Mammary epithelial cell (primary cell): ENCODE measurements around the gene C3orf18.

ENCODE experiments used
- EZH2 ChIP-seq: IDR thresholded peaks from 2 replicates; pipeline ENCODE4 v1.6.1; 2012; ENCODE audit warnings: low read length, inconsistent platforms, borderline replicate concordance
- TF ChIP-seq, protein P1 (sequence below), 2 donors: IDR thresholded peaks in 1 of 2; conservative IDR thresholded peaks in 1 of 2; 2 replicates each; pipeline ENCODE4 v1.5.1; 2011 to 2012; ENCODE audit warnings: inconsistent platforms in 2 of 2, low read length in 2 of 2, mild to moderate bottlenecking in 2 of 2, control low read depth in 1 of 2, low read depth in 1 of 2; ENCODE audit not compliant: insufficient read depth in 1 of 2; ENCODE audit errors: extremely low read depth in 1 of 2

DNA sequence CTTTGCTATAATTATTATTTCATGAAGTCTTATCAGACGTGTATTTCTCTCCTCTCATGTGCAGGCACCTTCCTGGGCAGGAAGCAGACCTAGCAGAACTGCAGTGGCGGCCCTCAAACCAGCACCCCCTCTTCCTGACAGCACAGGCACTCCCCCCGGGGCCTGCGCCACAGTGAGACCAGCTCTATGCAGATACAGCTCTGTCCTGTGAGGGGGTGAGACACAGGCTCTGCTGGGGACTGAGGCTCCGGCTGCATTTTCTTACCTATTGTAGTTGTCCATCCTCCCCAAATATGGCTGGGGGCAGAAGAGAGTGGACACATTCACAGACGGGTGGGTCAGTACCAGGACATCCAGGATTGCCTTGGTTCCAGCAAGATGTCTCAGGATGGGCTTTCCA is 39.0 kb upstream of the C3orf18 start:
- TF ChIP-seq, protein P1, sequence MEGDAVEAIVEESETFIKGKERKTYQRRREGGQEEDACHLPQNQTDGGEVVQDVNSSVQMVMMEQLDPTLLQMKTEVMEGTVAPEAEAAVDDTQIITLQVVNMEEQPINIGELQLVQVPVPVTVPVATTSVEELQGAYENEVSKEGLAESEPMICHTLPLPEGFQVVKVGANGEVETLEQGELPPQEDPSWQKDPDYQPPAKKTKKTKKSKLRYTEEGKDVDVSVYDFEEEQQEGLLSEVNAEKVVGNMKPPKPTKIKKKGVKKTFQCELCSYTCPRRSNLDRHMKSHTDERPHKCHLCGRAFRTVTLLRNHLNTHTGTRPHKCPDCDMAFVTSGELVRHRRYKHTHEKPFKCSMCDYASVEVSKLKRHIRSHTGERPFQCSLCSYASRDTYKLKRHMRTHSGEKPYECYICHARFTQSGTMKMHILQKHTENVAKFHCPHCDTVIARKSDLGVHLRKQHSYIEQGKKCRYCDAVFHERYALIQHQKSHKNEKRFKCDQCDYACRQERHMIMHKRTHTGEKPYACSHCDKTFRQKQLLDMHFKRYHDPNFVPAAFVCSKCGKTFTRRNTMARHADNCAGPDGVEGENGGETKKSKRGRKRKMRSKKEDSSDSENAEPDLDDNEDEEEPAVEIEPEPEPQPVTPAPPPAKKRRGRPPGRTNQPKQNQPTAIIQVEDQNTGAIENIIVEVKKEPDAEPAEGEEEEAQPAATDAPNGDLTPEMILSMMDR (conservative IDR thresholded peaks at IDR 0.05 in 1 of 2, IDR thresholded peaks at IDR 0.05 in 1 of 2; ENCODE audit: extremely low read depth in 1 of 2, insufficient read depth in 1 of 2, low read depth in 1 of 2, low read length in 2 of 2): no peak
- no peak for TF ChIP-seq EZH2
